ENCODE measurements around the gene SLC22A23.

Gene SLC22A23

GRCh38 chr6:3473773-3474172 is 16.9 kb upstream of the SLC22A23 start:
- no peak for DNase-seq (ENCODE audit: low read depth, low spot score)

GRCh38 chr6:3471711-3472110 is 14.9 kb upstream of the SLC22A23 start:
- no peak for DNase-seq (ENCODE audit: low read depth, low spot score)

GRCh38 chr6:3471286-3471685 is 14.4 kb upstream of the SLC22A23 start:
- DNase-seq (ENCODE audit: low read depth, low spot score), result no peak

GRCh38 chr6:3468585-3468984 is 11.7 kb upstream of the SLC22A23 start:
- DNase-seq (ENCODE audit: low read depth, low spot score), result no peak

- DNase-seq (ENCODE audit: low read depth, low spot score), result no peak
These were observed 11.1 kb upstream of the SLC22A23 start for GRCh38 chr6:3467996-3468395.

- no peak for DNase-seq (ENCODE audit: low read depth, low spot score)
These were observed 9.8 kb upstream of the SLC22A23 start for GRCh38 chr6:3466488-3467219.

GRCh38 chr6:3460253-3460652 is 3.4 kb upstream of the SLC22A23 start:
- DNase-seq (ENCODE audit: low read depth, low spot score), result no peak

- DNase-seq (ENCODE audit: low read depth, low spot score), result no peak
These were observed 2.0 kb upstream of the SLC22A23 start for GRCh38 chr6:3458706-3459421.

- no peak for DNase-seq (ENCODE audit: low read depth, low spot score)
These were observed 1.1 kb upstream of the SLC22A23 start for GRCh38 chr6:3457710-3458602.

- no peak for DNase-seq (ENCODE audit: low read depth, low spot score)
These were observed 404 bp downstream of the SLC22A23 start for GRCh38 chr6:3456395-3456897.

GRCh38 chr6:3455569-3456394 is 1.1 kb downstream of the SLC22A23 start:
- no peak for DNase-seq (ENCODE audit: low read depth, low spot score)

- DNase-seq (ENCODE audit: low read depth, low spot score), result no peak
These were observed 1.7 kb downstream of the SLC22A23 start for GRCh38 chr6:3455147-3455568.

GRCh38 chr6:3454273-3455010 is 2.4 kb downstream of the SLC22A23 start:
- no peak for DNase-seq (ENCODE audit: low read depth, low spot score)

- DNase-seq (ENCODE audit: low read depth, low spot score), result no peak
These were observed 3.2 kb downstream of the SLC22A23 start for GRCh38 chr6:3453413-3454272.

GRCh38 chr6:3451498-3451897 is 5.4 kb downstream of the SLC22A23 start:
- DNase-seq (ENCODE audit: low read depth, low spot score), result no peak

- DNase-seq (ENCODE audit: low read depth, low spot score), result no peak
These were observed 6.0 kb downstream of the SLC22A23 start for GRCh38 chr6:3450888-3451287.

- DNase-seq (ENCODE audit: low read depth, low spot score), result no peak
These were observed 7.0 kb downstream of the SLC22A23 start for GRCh38 chr6:3449750-3450305.

- no peak for DNase-seq (ENCODE audit: low read depth, low spot score)
These were observed 7.5 kb downstream of the SLC22A23 start for GRCh38 chr6:3449321-3449720.

- no peak for DNase-seq (ENCODE audit: low read depth, low spot score)
These were observed 9.8 kb downstream of the SLC22A23 start for GRCh38 chr6:3447005-3447404.
